Neural crest cell (in vitro differentiated cells): ENCODE measurements around the gene PTPRM. TPM values are rescaled to one million over a fixed set of nuclear protein-coding genes. Genes with fewer than 3 reads are reported as not detected.

Source experiments
- DNase-seq: peaks from one replicate; pipeline ENCODE4 v3.0.0; 2021; ENCODE audit warnings: low read depth, mixed read lengths, low spot score
- H3K27ac Mint-ChIP-seq: one replicate; pipeline ENCODE4 v1.8.0; 2021; ENCODE audit warnings: mild to moderate bottlenecking, mixed read lengths; ENCODE audit not compliant: unreplicated experiment
- H3K27me3 Mint-ChIP-seq: 2 replicates; pipeline ENCODE4 v1.8.0; 2021; ENCODE audit warnings: low read depth, mild to moderate bottlenecking, mixed read lengths
- H3K36me3 Mint-ChIP-seq: 2 replicates; pipeline ENCODE4 v1.8.0; 2021; ENCODE audit warnings: low read depth, mild to moderate bottlenecking, mixed read lengths
- H3K4me1 Mint-ChIP-seq: 2 replicates; pipeline ENCODE4 v1.8.0; 2021; ENCODE audit warnings: mixed read lengths
- H3K4me3 Mint-ChIP-seq: one replicate; pipeline ENCODE4 v1.8.0; 2021; ENCODE audit warnings: mild to moderate bottlenecking, mixed read lengths
- H3K9me3 Mint-ChIP-seq: 2 replicates; pipeline ENCODE4 v1.8.0; 2021; ENCODE audit warnings: mixed read lengths
- CTCF ChIP-seq: fragments of 200-600 bp; sonication (generic); conservative IDR thresholded peaks from 2 replicates; pipeline ENCODE4 v1.5.0; 2021; ENCODE audit warnings: antibody characterized with exemption, mild to moderate bottlenecking
- total RNA-seq: library from RNA; stranded (reverse); gene quantifications from 2 replicates; pipeline ENCODE4 v1.2.1, GENCODE V29; 2021

The PTPRM gene
- total RNA-seq, 1 donor from 2014 or later: 7.7 TPM

GRCh38 chr18:7697306-7697705 is 130.2 kb downstream of the PTPRM start:
- Mint-ChIP-seq H3K27ac (no peak overlapping the region), H3K36me3 (peaks cover 2% of the 10 kb centered on the region), H3K4me3 (no peak overlapping the region), H3K4me1 (peaks cover 4% of the 10 kb centered on the region), H3K27me3 (no peaks in the 10 kb centered on the region), H3K9me3 (peaks cover 3% of the 10 kb centered on the region)
- no peak for TF ChIP-seq CTCF
- DNase-seq: no peak

- TF ChIP-seq CTCF: no peak
- Mint-ChIP-seq H3K4me1 (no peaks in the 10 kb centered on the region), H3K4me3 (no peak overlapping the region), H3K36me3 (peaks cover 13% of the 10 kb centered on the region), H3K27ac (no peak overlapping the region), H3K27me3 (peaks cover 5% of the 10 kb centered on the region), H3K9me3 (peaks cover 23% of the 10 kb centered on the region)
- no peak for DNase-seq
These were observed 144.4 kb downstream of the PTPRM start for GRCh38 chr18:7711495-7711894.

GRCh38 chr18:7720395-7720794 is 153.3 kb downstream of the PTPRM start:
- H3K36me3 Mint-ChIP-seq: peaks cover 3% of the 10 kb centered on the region
- H3K27me3 Mint-ChIP-seq: no peaks in the 10 kb centered on the region
- H3K27ac Mint-ChIP-seq: no peak overlapping the region
- H3K9me3 Mint-ChIP-seq: peaks cover 16% of the 10 kb centered on the region
- no peak for DNase-seq
- no peaks in the 10 kb centered on the region for H3K4me1 Mint-ChIP-seq
- no peak for TF ChIP-seq CTCF
- H3K4me3 Mint-ChIP-seq: no peak overlapping the region

GRCh38 chr18:7721532-7721931 is 154.4 kb downstream of the PTPRM start:
- no peaks in the 10 kb centered on the region for H3K27me3 Mint-ChIP-seq

GRCh38 chr18:7722955-7723354 is 155.8 kb downstream of the PTPRM start:
- H3K36me3 Mint-ChIP-seq: no peaks in the 10 kb centered on the region
- no peak for TF ChIP-seq CTCF
- H3K4me1 Mint-ChIP-seq: no peaks in the 10 kb centered on the region
- DNase-seq: no peak
- H3K27me3 Mint-ChIP-seq: no peaks in the 10 kb centered on the region
- H3K9me3 Mint-ChIP-seq: peaks cover 10% of the 10 kb centered on the region
- H3K4me3 Mint-ChIP-seq: no peak overlapping the region
- H3K27ac Mint-ChIP-seq: no peak overlapping the region

More at GRCh38 chr18:7721532-7721931, 154.4 kb downstream of the PTPRM start:
- Mint-ChIP-seq H3K27ac (no peak overlapping the region), H3K4me1 (no peaks in the 10 kb centered on the region), H3K4me3 (no peak overlapping the region), H3K36me3 (no peaks in the 10 kb centered on the region), H3K9me3 (peaks cover 10% of the 10 kb centered on the region)
- no peak for TF ChIP-seq CTCF
- no peak for DNase-seq

GRCh38 chr18:7723558-7723957 is 156.4 kb downstream of the PTPRM start:
- no peak overlapping the region for H3K4me3 Mint-ChIP-seq
- peaks cover 5% of the 10 kb centered on the region for H3K9me3 Mint-ChIP-seq
- no peak for DNase-seq
- TF ChIP-seq CTCF: no peak
- no peaks in the 10 kb centered on the region for H3K36me3 Mint-ChIP-seq
- no peaks in the 10 kb centered on the region for H3K4me1 Mint-ChIP-seq
- no peaks in the 10 kb centered on the region for H3K27me3 Mint-ChIP-seq
- H3K27ac Mint-ChIP-seq: no peak overlapping the region
